Measurements from ENCODE around the gene ANKFN1.

ANKFN1 gene

DNA sequence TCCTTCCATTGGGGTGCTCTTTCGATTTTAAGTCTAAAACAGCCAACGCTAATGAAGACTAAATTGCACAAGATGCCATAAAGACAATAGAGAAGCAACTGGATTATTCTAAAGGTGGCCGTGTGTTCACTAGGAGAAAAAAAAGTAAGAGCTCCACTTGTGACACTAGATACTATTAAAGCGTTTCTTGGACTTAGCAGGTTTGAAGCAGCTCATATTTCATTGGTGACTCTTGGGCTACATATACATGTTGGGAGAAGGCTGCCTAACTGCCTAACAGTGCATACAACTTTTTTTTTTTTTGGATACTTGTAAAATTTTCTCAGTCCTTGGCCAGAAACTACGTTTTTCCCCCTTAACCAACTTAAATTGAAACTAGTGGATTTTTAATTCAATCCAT is 328.4 kb downstream of the ANKFN1 start:
- H3K4me3 ChIP-seq (ENCODE audit: low read length) = no peak overlapping the region
- TF ChIP-seq, protein P1, sequence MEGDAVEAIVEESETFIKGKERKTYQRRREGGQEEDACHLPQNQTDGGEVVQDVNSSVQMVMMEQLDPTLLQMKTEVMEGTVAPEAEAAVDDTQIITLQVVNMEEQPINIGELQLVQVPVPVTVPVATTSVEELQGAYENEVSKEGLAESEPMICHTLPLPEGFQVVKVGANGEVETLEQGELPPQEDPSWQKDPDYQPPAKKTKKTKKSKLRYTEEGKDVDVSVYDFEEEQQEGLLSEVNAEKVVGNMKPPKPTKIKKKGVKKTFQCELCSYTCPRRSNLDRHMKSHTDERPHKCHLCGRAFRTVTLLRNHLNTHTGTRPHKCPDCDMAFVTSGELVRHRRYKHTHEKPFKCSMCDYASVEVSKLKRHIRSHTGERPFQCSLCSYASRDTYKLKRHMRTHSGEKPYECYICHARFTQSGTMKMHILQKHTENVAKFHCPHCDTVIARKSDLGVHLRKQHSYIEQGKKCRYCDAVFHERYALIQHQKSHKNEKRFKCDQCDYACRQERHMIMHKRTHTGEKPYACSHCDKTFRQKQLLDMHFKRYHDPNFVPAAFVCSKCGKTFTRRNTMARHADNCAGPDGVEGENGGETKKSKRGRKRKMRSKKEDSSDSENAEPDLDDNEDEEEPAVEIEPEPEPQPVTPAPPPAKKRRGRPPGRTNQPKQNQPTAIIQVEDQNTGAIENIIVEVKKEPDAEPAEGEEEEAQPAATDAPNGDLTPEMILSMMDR (conservative IDR thresholded peaks at IDR 0.05; ENCODE audit: low read depth, low read length) = no peak

DNA sequence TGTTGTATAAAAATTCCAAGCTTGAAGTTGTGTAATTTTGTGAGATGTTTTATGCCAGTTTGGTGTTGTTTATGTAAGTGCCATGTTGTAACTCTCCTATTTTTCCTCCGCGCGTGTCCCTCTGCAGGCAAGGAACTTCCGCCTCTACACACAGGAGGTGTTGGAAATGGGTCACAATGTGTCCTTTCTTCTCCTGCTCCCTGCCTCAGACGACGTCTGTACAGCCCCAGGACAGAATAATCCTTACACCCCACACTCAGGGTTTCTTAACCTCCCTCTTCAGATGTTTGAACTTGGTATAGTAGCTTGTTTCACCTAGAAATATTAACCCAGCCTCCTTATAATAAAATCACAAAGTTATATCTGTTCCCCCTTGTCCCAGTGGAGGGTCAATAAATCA is 329.0 kb downstream of the ANKFN1 start:
- H3K4me3 ChIP-seq (ENCODE audit: low read length) = no peak overlapping the region
- TF ChIP-seq, protein P1 (conservative IDR thresholded peaks at IDR 0.05; ENCODE audit: low read depth, low read length) = no peak
- DNase-seq (ENCODE audit: low read depth) = no peak

More for the DNA sequence above, 328.4 kb downstream of the ANKFN1 start:
- no peak for DNase-seq (ENCODE audit: low read depth)

DNA sequence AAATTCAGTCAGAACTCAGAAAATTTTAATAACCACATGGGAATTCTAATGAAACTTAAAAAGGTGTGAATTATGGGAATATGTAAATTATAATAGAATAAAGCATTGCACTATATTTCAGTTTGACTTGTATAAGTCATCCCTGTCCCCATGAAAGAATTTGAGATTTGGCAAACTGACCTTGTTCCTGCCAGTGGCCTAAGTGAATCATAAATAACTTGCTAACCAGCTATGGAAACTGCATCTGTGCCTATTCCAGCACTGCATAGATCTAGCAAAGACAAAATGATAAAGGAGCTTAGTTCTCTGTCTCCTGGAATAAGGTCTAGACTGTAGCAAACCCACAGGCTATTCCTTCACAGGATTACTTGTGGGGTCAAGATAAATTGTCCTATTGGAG is 333.5 kb downstream of the ANKFN1 start:
- DNase-seq (ENCODE audit: low read depth) = no peak
- TF ChIP-seq, protein P1 (conservative IDR thresholded peaks at IDR 0.05; ENCODE audit: low read depth, low read length) = no peak
- H3K4me3 ChIP-seq (ENCODE audit: low read length) = no peak overlapping the region

DNA sequence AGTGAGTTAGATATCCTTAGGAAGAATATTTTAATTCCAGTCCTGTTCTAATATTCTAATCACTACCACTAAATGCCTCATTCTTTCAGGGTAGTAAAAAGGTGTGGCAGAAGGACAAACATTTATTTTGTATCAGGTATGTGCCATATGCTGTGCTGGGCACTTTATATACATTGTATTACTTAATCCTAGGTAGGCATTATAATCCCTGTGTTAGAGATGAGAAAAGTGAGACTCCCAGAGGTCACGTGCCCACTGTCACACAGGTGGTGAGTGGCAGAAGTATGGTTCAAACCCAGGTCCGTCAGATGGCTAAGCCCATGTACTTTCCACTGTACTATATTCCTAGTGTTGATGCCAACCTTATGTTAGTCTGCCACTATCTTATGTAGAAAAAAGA is 335.5 kb downstream of the ANKFN1 start:
- TF ChIP-seq, protein P1 (conservative IDR thresholded peaks at IDR 0.05; ENCODE audit: low read depth, low read length) = no peak
- no peak overlapping the region for H3K4me3 ChIP-seq (ENCODE audit: low read length)
- no peak for DNase-seq (ENCODE audit: low read depth)

DNA sequence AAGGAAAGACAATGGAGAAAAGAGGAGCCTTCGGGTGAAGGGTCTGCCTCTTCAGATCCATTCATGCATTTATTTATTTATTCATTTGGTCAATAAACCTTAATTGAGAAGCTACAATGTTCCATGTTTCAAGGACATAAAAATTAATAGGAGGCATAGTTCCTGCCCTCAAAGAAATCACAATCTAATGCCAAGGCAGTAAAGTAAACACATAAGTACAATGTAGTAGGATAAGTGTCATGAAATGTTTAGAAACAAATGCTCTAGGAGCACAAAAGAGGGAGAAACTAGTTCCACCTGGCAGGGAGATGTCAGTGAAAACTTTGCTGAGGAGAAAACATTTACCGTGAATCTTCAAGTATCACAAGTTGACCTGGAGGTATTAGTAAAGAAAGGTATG is 336.7 kb downstream of the ANKFN1 start:
- DNase-seq (ENCODE audit: low read depth) = no peak
- no peak overlapping the region for H3K4me3 ChIP-seq (ENCODE audit: low read length)
- TF ChIP-seq, protein P1 (conservative IDR thresholded peaks at IDR 0.05; ENCODE audit: low read depth, low read length) = no peak

DNA sequence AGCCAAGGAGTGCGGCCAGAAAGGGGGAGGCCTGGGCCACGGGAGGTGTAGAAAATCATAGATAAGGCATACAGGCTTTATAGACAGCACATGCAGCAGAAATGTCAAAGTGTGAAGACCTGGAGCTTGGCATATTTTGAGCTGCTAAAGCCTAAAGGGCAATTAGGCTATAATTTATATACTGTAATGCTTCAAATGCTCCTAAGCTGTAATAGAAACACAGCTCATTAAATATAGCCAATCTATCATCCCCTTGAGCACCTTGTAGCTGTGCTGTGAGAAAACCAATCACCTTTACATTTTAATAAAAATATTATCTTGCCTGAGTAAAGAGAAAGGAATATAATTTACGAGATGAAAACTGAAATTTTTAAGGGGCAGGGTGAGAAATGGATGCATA is 342.3 kb downstream of the ANKFN1 start:
- no peak overlapping the region for H3K4me3 ChIP-seq (ENCODE audit: low read length)
- TF ChIP-seq, protein P1 (conservative IDR thresholded peaks at IDR 0.05; ENCODE audit: low read depth, low read length) = no peak
- DNase-seq (ENCODE audit: low read depth) = no peak

DNA sequence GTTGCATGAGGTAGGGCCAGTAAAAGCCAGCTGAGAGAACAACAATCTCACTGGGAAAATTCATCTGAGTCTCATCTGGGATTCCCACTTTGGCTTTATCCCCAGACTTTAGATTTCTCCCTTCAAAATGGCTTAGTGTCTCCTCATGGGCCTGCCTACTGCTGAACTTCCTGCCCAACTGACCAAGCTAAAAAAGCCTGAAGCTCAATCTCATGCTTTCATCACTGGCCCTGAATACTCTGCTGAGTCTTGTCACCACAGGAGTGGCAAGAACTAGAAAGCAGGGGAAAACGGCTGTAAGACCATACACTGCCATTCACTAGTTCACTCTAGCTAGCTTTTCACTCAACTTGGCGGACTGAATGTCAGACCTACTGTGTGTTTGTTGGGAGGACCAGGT is 343.9 kb downstream of the ANKFN1 start:
- TF ChIP-seq, protein P1 (conservative IDR thresholded peaks at IDR 0.05; ENCODE audit: low read depth, low read length) = no peak
- DNase-seq (ENCODE audit: low read depth) = no peak
- no peak overlapping the region for H3K4me3 ChIP-seq (ENCODE audit: low read length)

Measured in retinal pigment epithelial cell (primary cell).